Left lobe of liver (tissue), 2 donors: ENCODE measurements around the gene DYNC1H1. TPM values are rescaled to one million over a fixed set of nuclear protein-coding genes. Genes with fewer than 3 reads are reported as not detected.

ENCODE experiments used
- ATAC-seq: fragments of 200-7000 bp; cut with Tn5 transposase; one replicate; pipeline ENCODE4 v1.9.1; 2020; ENCODE audit warnings: mild to moderate bottlenecking, moderate library complexity
- DNase-seq: peaks from one replicate; pipeline ENCODE4 v3.0.0-alpha.2; 2020; ENCODE audit warnings: low spot score
- total RNA-seq: library from RNA; stranded (reverse); gene quantifications from one replicate; pipeline ENCODE4 v1.2.1, GENCODE V29; 2021
- donor health status: DM: no; HTN: no; CAD: no; lungs with moderate emphysema.
- donor health status: DM: no; HTN: yes; CAD: no.

DYNC1H1 gene
- total RNA-seq, 1 donor from 2014 or later, result 118 TPM

DNA sequence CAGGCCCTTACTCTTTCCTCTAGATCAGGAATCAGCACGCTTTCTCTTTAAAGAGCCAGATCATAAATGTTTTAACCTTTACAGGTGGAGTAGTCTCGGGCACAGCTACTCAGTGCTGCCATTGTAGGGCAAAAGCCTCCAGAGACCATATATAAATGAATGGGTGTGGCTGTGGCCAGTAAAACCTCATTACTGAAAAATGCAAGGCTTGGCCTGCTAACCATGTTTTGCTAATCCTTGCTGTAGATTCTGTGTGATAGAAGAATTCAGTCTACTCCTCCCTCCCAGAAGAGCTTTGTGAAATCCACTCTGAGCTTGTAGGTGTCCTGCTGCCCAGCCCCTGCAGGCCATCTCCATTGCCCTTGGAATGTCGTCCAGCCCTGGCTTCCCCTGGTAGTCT is 64.4 kb downstream of the DYNC1H1 start:
- ATAC-seq, result no peak
- no peak for DNase-seq

DNA sequence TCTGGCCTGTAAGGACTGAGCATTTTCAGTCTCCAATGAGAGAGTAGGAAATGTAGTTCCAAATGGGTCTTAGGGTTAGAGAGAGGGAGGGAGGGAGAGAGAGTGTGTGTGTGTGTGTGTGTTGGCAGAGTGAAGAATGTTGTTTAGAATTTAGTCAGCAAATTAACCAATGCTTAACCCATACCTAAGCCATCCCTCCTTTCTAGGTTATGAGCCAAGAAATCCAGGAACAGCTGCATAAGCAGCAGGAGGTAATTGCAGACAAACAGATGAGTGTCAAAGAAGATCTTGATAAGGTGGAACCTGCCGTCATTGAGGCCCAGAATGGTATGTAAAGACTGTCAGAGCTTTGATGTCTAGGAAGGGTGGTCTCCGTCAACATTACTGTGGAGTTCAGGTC is 65.6 kb downstream of the DYNC1H1 start:
- no peak for DNase-seq
- ATAC-seq, result no peak

DNA sequence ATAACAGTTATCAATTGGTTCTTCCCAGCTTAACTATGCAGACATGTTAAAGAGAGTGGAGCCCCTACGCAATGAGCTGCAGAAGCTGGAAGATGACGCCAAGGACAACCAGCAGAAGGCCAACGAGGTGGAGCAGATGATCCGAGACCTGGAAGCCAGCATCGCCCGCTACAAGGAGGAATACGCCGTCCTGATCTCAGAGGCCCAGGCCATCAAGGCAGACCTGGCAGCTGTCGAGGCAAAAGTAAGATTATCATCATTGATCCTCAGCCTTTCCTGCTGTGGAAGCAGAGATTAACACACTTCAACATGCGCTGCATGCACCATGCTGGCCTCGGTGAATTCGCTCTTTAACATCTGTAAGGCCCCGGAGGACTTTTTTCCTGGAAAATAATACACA is 68.9 kb downstream of the DYNC1H1 start:
- ATAC-seq (no peak), DNase-seq (no peak)

DNA sequence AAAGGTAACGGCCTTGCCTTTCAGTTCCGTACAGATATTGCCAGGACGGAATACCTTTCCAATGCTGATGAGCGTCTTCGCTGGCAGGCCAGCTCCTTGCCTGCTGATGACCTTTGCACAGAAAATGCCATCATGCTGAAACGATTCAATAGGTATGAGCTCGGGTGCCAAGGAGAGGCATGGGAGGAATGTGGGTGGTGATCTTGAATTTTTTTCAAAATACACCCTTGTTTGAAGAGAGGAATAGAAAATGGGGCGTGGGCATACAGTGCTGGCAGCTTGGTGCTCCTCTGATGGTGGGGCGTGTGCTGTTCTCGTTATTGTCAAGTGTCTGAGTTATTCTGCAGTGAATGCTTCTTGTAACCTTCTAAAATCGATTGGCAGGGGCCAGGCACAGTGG is 69.9 kb downstream of the DYNC1H1 start:
- ATAC-seq, result no peak
- DNase-seq, result no peak

DNA sequence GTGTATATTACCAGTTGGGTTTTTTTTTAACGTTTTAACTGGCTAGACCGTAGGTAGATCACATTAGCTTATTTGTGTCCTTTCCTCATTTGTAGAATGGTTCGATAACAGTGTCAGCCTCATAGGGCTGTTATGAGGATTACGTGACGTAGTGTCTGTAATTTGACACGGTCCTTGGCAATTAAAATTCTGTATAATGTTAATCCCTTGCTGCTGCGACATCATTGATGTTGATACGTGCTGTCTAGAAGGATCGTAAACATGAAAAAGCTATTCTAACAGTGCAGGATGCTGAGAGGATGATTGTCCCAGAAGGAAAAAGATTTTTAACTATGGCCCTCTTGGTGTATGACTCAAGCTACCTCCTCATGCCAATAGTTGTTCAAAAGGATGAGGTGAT is 71.5 kb downstream of the DYNC1H1 start:
- DNase-seq (no peak), ATAC-seq (no peak)

DNA sequence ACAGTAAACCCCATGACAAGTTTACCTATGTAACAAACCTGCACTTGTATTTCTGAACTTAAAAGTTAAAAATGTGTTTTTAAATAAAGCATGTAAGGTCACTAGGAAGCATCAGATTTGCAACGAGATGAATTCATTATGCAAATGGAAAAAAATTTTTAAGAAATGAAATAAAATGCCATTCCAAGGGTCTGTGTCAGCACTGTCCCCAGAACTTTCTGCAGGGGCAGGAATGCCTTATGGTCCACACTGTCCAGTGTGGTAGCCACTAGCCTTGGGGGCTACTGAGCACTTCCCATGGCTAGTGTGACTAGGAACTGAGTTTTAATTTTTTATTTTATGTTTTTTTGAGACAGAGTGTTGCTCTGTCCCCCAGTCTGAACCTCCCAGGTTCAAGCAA is 73.3 kb downstream of the DYNC1H1 start:
- no peak for ATAC-seq
- DNase-seq, result no peak

DNA sequence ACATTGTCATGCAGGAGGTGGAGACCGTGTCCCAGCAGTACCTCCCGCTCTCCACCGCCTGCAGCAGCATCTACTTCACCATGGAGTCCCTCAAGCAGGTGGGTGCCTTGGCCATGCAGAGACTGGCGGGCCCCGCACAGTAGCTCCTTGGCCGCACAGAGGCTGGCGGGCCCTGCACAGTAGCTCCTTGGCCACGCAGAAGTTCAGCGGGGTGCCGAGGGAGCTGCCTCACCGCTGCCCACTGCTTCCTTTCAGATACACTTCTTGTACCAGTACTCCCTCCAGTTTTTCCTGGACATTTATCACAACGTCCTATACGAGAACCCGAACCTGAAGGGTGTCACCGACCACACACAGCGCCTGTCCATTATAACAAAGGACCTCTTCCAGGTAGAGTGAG is 74.8 kb downstream of the DYNC1H1 start:
- no peak for DNase-seq
- no peak for ATAC-seq

DNA sequence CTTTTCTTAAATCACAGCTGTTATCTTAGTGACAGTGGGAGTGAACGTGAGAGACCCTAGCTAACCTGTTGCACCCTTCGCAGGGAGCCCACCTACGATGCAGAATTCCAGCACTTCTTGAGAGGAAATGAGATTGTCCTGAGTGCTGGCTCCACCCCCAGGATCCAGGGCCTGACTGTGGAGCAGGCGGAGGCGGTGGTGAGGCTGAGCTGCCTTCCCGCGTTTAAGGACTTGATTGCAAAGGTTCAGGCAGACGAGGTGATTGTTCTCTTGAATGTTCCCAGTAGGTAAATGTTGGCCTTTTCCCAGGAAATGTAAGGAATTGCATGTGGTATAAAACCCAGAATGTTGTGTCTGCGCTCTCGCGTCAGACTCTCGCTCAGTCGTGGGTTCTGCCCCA is 75.8 kb downstream of the DYNC1H1 start:
- no peak for ATAC-seq
- no peak for DNase-seq

DNA sequence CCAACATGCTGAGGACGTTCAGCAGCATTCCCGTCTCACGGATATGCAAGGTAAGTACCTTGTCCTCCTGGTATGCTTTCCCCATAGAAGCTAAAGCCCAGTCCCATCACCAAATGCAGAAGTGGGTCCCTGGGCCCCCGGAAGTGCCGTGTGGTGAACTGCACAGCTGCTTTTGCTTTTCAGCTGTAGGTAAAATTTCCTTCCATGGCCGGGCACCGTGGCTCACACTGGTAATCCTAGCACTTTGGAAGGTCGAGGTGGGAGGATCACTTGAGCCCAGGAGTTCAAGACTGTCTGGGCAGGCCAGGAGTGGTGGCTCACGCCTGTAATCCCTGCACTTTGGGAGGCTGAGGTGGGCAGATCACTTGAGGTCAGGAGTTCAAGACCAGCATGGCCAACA is 78.3 kb downstream of the DYNC1H1 start:
- ATAC-seq (no peak), DNase-seq (no peak)

DNA sequence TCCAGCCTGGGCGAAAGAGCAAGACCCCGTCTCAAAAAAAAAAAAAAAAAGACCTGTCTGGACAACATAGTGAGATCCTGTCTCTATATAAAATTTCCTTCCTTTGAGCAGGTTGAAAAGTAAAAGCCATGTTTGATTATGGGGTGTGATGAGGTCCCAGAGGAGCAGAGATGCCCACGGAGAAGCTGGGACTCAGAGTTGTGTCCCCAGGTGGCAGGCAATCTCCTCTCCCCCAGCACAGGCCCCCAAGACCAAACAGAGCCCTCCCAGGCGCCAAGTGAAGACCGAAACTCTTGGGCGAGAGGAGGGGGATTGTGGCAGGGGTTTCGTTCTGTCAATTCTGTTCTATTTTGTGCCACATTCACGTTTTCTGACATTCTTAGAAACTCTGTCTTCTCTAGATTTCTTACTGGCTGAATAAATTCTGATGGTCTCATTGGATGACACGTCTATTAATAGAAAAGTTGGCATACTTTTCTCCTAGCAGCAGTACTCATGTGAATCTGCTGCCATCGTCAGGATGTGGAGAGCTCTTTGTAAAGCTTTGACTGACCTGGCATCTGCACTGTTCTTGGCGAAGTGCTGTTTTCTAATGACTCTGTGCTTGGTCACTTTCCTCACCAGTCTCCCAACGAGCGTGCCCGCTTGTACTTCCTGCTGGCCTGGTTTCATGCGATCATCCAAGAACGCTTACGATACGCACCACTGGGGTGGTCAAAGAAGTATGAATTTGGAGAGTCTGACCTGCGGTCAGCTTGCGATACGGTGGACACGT is 79.1 kb downstream of the DYNC1H1 start:
- DNase-seq, result no peak
- ATAC-seq, result no peak

DNA sequence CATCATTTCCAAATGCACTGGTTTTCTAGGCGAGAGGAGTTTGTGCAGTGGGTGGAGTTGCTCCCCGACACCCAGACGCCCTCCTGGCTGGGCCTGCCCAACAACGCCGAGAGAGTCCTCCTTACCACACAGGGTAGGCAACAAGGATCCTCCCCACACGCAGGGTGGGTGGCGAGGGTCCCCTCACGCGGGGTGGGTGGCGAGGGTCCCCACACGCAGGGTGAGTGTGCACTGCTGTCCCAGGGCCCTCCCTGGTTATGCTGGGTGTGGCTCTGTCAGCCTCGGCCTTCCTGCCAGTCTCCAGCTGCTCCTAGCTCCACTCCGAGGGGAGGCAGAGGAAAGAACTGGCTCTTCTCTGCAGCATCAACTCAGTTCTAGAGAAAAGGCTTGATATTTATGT is 80.2 kb downstream of the DYNC1H1 start:
- DNase-seq (no peak), ATAC-seq (no peak)

DNA sequence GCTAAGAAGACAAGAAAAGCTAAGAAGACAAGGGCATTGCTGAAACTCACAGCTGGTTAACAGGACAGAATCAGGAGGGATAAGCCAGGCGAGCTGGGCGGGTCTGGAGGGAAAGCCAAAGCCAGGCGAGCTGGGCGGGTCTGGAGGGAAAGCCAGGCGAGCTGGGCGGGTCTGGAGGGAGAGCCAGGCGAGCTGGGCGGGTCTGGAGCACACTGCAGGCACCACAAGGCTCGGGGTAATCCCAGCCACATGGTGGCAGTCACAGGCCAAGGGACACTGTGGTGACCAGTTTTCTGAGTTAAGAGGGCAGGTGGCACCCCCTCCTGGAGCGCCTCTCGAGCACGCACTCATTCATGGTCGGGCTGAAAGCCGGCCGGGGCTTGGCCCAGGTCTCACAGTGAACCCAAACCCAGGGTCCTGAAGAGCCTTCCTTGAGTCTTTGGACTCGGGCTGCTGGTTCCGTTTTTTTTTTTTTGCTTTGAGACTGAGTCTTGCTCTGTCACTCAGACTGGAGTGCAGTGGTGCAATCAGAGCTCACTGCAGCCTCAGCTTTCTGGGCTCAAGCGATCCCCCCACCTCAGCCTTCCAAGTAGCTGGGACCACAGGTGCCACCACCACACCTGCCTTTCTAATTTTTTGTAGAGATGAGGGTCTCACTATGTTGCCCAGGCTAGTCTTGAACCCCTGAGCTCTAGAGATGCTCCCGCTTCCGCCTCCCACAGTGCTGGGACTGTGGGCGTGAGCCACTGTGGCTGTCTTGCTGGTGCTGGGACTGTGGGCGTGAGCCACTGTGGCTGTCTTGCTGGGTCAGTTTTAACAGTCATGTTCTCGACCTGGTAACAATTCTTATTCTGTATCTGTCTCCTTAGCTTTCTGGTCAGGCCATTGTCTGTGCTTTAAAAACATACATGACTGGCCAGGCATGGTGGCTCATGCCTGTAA is 82.2 kb downstream of the DYNC1H1 start:
- peak; percentile 97 for ATAC-seq
- DNase-seq, result peak; percentile 78

DNA sequence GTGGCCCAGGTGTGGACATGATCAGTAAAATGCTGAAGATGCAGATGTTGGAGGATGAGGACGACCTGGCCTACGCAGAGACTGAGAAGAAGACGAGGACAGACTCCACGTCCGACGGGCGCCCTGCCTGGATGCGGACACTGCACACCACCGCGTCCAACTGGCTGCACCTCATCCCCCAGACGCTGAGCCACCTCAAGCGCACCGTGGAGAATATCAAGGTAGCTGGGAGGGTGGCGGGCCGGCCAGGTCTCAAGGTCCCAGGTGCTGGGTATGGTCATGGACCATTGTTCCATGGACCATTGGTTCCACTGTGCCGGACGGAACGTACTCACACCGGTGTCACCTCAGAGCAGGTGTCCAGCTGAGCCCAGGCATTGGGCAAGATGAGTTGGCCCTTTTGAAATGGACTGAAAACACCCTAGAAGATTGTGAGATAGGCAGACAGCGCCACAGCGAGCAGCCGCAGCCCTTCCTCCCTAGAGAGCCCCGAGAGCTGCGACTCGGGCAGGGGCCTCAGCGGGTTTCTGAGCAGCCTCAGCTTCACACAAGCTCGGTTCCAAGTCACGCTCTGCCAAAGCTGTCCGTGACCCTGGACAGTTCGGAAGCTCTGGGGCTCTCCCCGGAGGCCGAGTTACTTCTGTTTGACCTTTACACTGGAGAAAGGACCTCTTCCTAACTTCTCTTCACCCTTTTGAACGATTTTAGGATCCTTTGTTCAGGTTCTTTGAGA is 83.6 kb downstream of the DYNC1H1 start:
- ATAC-seq (no peak), DNase-seq (no peak)

DNA sequence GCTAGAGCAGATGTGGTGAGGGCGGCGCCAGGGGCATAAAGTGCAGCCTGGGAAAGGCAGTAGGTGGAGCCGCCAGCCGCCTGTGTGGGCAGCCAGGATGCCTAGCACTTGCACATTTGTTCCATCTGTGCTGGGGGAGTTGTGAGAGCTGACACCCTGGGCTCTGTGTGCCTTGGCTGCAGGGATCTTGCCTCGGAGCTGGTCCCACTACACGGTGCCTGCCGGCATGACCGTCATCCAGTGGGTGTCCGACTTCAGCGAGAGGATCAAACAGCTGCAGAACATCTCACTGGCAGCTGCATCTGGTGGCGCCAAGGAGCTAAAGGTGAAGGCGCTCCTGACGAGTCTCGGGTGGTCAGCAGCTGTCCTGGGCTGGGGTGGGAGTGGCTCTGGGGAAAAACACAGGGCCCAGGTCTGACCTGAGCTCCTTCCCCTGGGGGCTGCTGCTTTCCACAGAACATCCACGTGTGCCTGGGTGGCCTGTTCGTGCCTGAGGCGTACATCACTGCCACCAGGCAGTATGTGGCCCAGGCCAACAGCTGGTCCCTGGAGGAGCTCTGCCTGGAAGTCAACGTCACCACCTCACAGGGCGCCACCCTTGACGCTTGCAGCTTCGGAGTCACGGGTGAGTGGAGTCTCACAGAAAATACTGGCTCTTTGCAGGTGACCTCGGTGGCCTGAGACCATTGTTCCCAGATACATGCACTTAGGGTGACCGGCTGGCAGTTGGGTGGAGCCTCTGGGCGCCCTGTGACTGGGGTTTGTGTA is 85.1 kb downstream of the DYNC1H1 start:
- no peak for DNase-seq
- ATAC-seq, result no peak

DNA sequence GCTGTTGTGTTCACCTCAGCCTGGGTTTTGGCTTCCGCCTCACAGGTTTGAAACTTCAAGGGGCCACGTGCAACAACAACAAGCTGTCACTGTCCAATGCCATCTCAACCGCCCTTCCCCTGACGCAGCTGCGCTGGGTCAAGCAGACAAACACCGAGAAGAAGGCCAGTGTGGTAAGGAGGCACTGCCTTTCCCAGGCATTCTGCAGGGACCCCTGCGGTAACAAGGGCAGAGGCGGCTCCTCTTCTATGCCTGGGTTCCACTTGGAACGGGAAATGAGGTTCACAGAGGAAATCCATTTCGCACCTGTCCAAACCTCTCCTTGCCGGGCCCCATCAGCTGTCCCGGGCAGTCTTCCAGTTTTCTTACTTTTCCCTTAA is 85.6 kb downstream of the DYNC1H1 start:
- no peak for DNase-seq
- no peak for ATAC-seq

DNA sequence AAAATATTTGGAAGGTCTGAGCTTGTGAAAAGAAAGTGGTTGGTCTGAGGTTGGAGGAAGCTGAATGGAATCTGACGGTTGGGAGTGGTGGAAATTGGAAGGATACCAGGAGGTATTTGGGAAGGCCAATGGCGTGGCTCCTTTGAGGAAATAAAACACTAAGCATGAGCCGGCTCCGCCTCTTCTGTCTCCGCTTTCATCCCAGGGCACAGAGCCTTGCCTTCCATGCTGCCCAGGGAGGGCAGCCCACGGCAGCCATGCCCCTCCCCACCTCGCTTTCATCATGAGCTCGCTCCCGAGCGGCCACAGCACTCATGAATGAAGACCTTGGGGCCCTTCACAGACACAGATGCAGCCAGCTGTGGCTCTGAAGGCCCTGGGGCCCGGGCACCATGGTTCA is 86.3 kb downstream of the DYNC1H1 start:
- no peak for ATAC-seq
- no peak for DNase-seq

DNA sequence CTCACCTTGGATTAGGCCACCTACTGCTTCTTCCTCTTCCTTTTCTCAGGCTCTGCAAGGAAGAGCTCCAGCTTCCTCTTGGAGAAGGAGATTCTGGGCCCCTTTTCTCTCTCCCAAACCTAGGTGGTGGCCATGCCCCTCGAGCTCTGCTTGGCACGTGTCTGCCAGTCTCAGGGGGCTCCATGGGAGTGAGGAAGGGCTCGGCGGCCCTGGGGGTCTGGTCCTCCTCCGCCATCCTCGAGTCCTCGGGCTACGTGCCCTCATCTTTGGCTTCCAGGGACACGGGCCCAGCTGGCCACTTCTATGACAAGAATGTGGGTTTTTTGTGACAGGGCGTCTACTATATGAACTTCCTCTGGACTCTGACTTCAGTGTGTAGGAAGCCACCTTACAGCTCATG is 88.1 kb downstream of the DYNC1H1 start:
- DNase-seq (no peak), ATAC-seq (no peak)

DNA sequence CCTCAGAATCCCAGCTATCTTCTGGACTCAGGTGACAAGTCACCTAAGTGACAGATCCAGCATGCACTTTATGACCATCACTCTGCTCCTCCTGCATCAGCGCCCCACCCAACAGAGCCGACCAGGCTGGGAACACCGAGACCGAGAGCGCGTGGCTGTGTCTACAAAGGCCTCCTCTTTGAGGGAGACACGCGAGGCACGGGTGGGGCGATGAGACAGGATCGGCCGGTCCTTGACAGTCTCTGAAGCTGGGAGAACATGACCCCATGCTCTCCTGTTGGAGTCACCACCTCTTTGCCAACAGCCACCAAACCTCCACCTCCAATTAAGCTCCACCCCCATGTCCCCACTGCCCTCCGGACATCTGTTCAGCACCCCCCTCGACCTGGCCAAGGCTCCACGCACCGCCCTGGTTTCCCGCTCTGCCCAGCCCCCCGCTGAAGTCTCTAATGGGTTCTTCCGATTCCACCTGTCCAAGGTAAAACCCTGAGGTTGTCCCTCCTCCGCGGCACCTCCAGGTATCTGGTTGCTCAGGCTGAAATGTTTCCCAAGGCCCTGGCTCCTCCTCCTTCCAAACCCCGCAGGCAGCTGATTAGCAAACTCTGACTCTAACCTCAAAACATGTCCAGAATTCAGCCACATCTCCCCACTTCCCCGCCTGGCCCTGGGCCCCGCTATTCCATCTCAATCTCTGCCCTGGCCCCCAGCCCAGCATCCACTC is 91.0 kb downstream of the DYNC1H1 start:
- DNase-seq (no peak), ATAC-seq (peak; percentile 25)

DNA sequence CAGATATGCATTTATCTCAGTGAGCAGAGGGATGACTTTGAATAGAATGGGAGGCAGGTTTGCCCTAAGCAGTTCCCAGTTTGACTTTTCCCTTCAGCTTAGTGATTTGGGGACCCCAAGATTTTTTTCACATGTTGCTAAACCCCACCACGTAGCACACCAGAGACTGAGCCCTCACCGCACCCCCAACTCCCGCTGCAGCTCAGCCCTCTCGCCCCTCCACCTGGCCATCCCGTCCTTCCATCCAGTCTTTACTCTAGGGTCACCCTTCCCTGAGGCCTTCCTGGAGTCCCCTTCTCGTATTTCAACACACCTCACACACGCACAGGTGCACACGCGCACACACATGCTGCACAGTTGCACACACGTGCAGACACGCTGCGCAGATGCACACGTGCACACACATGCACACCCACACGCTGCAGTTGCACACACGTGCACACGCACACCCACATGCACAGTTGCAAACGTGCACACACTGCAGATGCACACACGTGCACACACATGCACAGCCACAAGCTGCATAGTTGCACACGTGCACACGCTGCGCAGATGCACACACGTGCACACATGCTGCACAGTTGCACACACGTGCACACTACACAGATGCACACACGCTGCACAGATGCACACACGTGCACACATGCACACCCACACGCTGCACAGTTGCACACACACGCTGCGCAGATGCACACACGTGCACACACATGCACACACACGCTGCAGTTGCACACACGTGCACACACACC is 92.5 kb downstream of the DYNC1H1 start:
- no peak for DNase-seq
- ATAC-seq, result no peak
